GM21528 (cell line): ENCODE data around the gene DTNB.
A peak's percentile ranks its signal among the peaks of the same experiment; 100 is the strongest.

Experiments
- ATAC-seq: cut with Tn5 transposase; IDR thresholded peaks from one replicate; pipeline ENCODE4 v1.9.1; 2021; ENCODE audit warnings: mild to moderate bottlenecking, moderate library complexity; ENCODE audit not compliant: unreplicated experiment, low FRiP score

Gene DTNB

DNA sequence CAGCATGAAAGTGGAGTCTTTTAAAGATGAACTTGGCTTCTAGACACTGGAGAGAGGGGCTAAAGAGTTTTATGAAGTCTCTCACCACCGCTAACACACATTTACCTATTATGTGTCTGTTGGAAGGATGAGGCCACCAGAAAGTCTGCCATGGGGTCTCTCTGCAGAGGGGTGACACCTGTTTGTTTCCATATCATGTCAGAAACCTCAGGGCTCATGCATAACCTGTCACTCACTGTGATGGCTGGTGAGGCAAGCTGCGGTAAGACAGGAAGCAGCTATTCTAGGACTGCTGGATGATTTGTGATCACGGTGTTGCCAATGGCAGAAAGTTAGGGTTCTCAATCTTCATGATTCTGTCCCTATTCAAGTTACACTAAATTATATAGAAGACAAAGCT lies 270.9 kb downstream of the DTNB start:
- peak; percentile 46 for ATAC-seq

DNA sequence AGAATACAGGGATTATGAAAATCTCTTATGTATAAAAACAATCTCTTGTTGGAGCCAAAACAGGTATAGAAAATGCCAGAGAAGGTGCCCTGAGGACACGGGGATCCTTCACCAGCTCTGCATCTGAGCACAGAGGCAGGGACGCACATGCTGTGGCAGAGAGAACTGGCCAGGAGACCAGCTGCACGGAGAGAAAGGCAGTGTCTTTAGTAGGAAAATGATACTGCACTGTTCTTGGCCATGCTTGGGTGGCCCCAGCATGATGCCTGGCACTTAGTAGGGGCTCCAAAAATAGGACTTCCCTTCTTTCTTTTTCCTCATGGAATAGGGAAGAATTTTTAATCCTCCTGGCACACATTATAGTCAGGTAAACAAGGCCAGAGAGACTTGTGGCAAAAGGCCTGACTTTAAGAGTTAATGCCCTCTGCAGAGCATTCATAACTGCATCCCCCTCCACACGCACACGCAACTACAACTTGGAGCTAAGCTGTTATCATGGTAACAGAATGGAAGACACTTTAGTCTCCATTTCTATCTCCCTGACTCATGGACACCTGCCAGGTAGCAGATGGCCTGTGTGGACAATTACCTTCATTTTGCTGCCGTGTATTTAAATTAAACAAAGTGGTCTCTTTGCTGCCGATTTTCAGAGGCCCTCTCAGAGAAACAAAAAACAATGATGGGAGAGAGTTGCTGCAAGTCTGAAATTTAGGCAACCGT lies 271.9 kb downstream of the DTNB start:
- no peak for ATAC-seq

DNA sequence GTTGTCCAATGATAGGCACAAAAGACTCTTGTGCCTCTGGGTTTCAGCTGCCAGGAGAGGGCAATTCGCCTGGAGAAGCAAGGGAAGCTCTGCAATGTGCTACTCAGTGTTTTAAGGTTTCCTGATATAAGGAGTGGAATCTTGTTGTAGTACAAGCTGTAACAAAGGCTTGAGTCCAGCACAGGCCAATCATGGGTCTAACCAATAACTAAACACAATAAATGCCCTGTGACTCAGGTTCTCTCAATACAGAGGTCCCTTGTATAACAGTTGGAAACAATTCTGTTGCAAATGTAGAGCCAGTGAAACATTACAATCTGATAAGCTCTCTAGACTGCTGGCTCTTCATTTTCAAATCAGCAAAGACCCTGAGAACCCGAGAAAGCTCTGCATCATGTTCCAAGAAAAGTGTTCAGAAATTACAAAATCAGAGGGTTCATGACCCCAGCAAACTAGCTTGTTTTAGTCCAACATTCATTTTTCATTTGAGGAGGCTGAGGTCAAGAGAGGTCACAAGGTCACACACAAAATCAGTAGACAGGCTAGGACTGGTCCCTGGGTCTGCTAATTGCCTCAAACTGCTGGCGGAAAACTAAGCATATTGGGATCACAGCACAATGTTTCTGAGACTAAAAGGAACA lies 272.7 kb downstream of the DTNB start:
- no peak for ATAC-seq

DNA sequence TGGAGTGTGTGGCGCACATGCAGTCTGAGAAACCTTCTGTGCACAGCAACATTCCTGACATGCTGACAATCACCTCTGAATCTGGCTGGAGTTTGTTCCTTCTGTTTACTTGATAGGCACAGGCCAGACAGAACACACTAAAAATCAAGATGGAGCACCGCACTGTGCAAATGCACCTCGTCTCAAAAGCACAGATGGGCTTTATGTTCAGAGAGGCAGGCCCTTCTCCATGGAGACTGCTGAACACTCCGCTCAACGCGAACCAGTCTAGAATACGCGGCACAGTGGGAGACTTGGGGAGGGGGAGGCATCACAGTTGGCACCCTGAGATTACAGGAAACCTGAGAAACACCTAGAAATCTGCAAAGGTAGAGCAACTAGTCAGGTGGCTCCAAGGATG lies 273.2 kb downstream of the DTNB start:
- ATAC-seq: no peak

DNA sequence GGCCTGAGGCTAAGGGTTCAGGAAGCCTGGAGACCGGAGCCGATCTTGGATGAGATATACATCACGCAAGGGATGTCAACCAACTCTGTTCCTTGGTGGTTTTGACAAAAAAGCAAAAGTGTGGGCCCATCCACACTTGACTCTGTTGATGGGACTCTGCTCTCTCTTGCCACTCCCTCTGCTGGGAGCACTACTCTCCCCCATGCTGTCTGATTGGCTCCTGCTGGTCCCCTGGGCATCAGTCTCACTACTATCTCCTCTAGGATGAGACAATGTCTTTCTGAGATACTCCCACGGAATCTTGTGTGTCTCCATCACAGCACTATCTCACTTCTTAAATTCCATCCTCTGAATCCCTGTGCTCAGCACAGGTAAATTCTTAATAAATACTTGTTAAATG lies 274.8 kb downstream of the DTNB start:
- no peak for ATAC-seq

DNA sequence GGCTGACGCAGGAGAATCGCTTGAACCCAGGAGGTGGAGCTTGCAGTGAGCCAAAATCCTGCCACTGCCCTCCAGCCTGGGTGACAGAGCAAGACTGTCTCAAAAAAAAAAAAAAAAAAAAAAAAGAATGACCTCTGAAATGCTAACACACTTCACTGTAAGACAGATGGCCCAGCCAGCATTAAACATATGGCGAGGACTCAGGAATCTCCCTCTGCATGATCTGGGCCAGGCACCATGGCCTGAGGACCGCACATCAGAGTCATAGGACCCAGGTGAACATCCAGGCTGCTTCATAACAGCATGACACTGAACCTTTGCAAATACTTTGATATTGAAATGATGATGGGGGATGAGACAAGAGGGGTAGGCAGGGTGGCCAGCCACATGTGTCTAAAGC lies 275.6 kb downstream of the DTNB start:
- ATAC-seq: no peak

DNA sequence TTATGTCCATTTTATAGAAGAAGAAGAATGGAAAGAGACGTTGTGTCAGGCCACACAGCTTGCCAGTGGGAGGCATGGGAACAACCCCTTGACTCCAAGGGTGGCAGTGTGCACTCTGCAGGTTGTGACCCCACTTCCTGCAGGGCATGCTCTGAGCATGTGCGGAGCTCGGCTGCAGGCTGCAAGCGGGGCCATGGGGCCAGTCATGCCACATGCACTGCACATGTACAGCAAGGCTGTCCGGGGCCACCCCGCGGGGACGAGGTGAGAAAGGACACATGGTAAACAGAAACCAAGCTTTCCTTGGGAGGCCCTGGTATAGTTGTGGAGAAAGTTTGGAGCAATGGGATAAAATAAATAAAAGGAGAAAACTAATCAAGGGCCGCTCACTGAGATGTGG lies 284.2 kb downstream of the DTNB start:
- no peak for ATAC-seq

DNA sequence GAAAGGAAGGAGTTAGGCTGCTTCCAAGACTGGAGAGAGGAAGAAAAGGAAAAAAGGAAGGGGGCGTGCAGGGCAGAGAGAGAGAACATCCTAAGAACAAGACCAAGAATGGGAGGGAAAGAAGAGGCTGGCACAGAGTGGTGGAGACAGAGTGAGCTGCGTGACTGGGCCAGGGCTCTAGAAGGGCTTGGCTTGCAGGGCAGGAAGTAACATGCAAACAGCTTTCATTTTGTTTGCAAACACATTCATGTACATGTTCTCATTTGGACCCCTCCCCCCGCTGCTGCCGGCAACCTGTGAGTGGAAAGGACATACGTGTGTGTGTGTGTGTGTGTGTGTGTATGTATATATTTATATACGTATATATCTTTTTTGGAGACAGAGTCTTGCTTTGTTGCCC lies 284.9 kb downstream of the DTNB start:
- ATAC-seq: no peak

DNA sequence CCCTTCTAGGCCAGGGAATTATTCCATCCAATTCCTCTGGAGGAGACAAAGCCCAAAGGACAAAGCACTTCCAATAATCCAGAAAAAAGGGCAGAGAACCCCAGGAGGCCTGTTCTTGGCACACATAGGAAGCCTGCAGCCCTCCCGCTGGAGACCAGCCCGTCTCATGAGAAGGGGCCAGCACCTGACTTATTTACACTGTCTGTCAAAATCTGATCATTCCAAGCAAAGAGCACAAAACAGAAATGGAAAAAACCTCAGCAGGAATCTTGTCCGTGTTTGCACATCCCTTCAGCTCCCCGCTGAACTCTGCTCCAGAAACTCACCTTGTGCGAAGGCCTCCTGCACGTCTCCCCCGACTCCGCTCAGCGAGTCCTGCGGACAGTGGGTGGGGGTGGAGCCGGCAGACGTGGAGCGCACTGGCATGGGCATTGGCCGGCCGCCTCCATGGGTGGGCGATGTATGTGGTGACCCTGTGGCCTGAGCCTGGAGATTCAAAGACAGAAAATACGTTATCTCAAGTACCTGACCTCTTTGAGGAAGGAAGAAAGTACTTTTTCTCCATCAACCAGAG lies 285.4 kb downstream of the DTNB start:
- no peak for ATAC-seq

DNA sequence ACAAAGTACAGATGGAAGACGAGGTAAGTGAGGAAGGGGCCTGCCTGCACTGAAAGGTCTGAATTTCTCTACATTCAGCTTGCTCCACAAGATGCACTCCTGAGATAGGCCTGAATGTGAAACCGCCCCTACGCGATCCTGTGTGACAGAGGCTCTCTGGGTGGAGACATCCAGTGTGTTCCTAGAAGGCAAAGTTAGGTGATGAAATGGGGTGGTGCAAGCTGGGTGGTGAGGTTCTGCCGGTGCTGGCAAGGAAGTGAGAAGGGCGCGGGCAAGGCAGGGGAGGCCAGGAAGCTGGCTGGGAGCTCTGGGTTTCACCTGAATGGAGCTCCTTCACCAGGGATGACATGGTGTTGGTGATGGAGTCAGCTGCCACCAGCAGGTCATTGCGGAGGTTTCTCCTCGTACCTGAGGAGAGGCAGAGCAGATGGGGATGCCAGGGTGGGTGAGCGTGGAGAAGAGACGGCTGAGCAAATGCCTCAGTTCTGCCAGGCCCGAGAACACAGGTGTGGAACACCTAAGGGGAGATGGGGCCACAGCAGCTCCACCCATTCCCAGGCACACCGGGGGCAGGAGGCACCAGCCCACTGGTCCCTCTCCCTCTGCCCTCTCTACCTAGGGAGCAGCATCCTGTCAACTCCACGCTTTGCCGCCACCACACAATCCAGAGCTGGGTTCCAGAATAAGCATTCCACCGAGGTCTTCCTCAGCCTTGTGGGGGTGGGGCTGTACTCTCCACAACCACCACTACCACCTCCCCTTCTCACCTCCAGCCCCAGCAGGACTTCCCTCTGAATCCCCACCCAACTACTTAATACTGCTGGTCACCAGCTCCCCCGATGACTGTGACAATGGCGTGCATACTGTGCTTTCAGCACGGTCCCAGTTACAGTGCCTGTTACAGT lies 286.2 kb downstream of the DTNB start:
- no peak for ATAC-seq

DNA sequence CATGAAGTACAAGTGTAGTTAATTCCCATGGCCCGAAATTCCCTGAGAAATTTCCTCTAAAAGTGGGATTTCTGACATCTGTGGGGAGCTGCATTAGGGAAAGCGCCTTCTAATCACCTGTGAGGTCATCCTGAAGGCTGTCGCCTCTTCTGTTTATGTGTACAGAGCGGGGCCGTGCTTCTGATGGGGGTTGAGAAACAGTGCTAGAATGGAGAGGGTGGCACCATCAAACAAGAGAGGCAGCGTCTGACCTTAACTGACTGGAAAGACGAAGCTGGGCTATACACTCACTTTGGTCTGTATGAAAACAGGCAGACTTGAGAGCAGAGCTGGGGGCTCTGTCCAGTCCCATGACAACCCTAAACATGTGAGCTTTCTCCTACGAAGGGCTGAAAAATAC lies 287.5 kb downstream of the DTNB start:
- no peak for ATAC-seq

DNA sequence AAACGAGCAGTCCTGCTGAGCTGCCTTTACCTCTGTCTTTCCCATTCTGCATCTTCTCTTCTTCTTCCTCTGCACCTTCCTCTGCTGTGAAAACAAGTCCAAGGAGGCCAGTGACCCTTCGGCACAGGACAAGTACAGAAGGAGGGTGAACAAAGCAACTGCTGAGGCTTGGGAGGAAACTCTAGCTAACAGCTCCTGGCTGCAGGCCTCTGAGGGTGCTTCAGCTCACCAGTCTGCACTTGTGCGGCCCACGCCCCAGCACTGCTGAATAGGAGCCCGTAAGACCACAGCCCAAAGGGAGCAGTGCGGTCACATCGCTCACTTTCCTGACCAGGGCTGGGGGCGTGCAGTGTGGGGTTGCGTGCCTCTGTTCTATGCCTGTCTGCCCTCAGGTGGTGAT lies 289.6 kb downstream of the DTNB start:
- ATAC-seq: no peak

DNA sequence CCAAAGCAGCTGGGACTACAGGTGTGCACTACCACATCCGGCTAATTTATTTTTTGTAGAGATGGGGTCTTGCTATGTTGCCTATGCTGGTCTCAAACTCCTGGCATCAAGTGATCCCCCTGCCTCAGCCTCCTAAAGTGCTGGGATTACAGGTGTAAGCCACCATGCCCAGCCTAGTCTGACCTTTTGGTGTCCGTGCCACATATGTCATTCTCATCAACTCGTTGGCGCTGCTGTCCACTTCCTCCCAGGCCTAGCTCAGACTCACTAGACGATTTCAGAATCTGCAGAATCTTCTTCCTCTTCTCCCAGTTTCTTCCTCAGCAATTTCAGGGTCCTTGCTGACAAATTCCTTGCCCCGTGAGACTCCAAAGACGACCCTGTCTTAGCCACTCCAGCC lies 291.9 kb downstream of the DTNB start:
- no peak for ATAC-seq

DNA sequence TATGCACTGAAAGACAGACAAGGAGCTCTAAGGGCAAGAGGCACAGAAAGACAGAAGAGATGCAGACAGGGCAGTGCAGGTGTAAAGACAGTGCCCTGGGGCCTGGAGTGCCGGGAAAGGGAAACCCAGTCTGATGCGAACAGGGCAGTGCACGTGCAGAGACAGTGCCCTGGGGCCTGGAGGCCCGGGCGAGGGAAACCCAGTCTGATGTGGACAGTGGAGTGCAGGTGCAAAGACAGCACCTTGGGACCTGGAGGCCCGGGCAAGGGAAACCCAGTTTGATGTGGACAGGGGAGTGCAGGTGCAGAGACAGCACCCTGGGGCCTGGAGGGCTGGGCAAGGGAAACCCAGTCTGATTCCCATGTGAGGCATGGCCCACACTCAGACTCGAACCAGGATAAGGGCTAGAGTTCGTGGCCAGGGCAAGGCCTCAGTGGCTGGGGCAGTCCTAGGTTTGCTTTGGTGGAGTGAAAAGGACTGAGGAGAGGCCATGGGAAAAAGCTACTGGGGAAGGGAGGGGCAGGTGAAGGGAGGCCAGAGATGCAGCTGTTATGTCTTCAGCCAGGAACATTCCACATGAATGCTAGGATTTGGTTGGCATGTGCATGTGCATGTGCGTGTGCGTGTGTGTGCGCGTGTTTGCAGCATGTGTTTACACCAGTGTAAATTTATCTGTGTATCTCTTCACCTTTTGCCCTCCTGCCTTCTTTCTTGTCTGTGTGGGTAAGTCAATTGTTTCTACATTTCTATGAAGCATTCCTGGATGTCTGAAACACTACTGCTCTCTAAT lies 292.6 kb downstream of the DTNB start:
- no peak for ATAC-seq

DNA sequence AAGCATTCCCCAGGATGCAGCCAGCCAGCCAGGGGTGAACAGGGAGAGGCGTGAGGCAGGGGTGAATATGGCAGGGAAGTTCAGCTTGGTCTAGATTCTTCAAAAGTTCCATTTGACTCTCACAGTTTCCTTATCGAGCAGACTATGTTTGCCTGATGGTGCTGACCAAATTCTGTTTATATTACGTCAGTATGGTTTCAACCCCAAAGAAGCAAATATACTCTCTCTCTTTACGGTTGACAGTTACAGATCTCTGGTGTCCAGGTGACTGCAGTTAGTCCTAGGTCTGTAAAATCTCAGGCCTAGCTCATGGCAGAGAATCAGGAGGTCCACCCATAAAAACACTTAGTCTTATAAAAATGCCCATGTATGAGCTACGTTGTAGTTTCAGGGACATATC lies 293.4 kb downstream of the DTNB start:
- ATAC-seq: no peak

DNA sequence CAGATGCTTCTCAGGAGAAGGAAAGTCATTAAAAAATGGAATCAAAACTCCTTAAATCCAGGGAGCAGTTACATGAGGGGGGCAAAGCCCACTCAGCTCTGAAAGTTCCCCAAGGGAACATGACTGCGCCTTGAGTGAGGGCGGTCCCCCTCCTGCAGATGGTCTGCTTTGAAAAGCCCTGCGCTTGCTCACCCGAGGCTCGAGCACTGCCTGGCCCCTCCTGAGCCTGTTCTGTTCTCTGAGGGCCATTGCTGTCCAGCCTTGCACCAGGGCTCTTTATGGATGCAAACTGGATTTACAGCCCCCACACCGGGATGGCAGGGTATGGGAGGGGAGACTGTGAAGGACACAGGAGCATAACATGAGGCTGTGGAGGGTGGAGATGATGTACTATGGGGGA lies 293.8 kb downstream of the DTNB start:
- no peak for ATAC-seq

DNA sequence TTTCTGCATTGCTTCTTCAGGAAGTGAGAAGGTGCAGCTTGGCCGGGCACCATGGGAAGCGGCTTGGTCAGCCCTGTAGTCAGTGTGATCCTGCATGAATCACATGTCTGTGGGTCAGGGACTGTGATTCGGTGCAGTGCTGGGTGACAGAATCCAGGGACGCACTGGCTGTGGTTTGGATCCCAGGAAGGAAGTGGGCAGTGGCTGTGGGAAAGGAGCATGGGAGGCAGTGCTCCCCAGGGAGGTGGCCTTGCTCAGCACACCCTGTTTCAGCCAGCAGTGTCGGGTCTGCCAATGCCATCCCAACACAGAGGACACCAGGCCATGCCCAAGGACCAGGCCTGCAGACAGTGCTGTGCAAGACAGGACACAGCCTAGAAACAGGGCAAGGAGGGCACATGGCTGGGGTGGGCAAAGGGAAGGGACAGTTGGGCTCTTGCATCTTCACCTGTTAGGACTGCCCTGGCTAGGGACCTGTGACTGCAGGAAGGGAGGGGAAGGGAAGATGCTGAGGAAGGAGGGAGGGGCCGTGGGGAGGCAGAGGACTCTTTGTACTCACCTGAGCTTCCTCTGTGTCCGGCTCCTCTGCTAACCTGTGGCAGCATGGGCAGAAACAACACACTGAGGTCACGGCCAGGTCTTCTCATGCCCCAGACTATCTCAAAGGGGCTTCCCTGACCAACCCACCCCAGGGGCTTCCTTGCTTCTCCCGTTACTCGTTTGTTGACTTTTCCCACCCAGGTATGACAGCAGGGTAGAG lies 294.5 kb downstream of the DTNB start:
- no peak for ATAC-seq

DNA sequence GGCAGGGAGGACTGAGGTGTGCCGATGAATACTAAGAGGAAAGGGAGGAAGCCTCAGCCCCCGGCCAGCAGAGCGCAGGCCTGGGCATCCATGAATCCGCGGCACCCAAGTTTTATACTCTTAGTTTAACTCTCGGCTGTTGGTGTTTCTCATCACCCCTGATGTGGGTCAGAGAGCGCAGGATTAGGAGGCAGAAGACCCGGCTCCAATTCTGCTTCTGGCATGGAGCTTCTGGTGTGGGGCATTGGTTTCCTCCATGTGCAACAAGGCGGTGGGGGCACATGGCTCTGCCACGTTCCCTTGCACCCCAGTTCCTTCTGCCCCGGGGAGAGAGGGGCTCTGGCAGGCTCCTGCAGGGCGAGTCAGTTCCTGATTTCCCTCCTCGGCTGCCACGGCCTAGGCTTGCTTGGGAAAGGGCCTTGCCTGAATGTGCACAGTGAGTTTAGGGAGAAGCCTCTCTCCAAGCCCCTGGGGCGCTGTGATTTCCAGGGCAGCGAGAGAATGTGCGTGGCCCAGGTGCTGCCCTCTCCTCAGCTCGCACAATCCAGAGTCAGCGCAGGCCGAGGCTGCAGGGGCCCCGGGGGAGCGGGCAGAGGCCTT lies 295.5 kb downstream of the DTNB start:
- no peak for ATAC-seq
